PFSK-1 (cell line): ENCODE data around the gene NLRP7.

Source experiments
- POLR2AphosphoS5 ChIP-seq: IDR thresholded peaks from 2 replicates; pipeline ENCODE4 v1.6.1; 2012; ENCODE audit warnings: low read depth, mild to moderate bottlenecking, control low read depth, low read length, moderate library complexity
- TAF1 ChIP-seq: IDR thresholded peaks from 2 replicates; pipeline ENCODE4 v1.6.1; 2012; ENCODE audit warnings: low read length, control low read depth, borderline replicate concordance; ENCODE audit not compliant: insufficient read depth
- TF ChIP-seq, protein P1 (sequence below), 2 experiments: IDR thresholded peaks; 2 replicates each; pipeline versions ENCODE4 v1.6.1 to v1.8.0; 2011 to 2012; ENCODE audit warnings: low read depth in 2 of 2, low read length in 2 of 2, control low read depth in 1 of 2, inconsistent platforms in 1 of 2, mild to moderate bottlenecking in 1 of 2, moderate library complexity in 1 of 2; ENCODE audit not compliant: insufficient read depth in 1 of 2

DNA sequence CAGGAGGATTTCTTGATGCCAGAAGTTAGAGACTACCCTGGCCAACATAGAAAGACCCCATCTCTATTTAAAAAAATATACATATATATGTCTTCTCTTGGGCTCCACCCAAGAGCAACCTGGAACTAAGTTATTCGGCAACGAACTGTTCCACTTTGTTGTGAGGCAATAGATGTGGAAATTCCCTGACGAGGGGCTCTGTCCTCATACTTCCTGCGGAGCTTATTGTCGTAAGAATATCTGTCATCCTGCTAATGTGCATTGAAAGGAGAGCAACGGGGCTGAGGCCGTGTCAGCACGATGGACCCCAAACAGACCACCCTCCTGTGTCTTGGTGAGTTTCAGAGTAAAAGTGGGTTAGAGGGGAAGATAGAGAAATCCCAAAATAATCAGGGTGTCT is 73.3 kb downstream of the NLRP7 start, which contains the start of gene FCAR:
- TF ChIP-seq POLR2AphosphoS5 (no peak), TAF1 (no peak)
- TF ChIP-seq, protein P1, sequence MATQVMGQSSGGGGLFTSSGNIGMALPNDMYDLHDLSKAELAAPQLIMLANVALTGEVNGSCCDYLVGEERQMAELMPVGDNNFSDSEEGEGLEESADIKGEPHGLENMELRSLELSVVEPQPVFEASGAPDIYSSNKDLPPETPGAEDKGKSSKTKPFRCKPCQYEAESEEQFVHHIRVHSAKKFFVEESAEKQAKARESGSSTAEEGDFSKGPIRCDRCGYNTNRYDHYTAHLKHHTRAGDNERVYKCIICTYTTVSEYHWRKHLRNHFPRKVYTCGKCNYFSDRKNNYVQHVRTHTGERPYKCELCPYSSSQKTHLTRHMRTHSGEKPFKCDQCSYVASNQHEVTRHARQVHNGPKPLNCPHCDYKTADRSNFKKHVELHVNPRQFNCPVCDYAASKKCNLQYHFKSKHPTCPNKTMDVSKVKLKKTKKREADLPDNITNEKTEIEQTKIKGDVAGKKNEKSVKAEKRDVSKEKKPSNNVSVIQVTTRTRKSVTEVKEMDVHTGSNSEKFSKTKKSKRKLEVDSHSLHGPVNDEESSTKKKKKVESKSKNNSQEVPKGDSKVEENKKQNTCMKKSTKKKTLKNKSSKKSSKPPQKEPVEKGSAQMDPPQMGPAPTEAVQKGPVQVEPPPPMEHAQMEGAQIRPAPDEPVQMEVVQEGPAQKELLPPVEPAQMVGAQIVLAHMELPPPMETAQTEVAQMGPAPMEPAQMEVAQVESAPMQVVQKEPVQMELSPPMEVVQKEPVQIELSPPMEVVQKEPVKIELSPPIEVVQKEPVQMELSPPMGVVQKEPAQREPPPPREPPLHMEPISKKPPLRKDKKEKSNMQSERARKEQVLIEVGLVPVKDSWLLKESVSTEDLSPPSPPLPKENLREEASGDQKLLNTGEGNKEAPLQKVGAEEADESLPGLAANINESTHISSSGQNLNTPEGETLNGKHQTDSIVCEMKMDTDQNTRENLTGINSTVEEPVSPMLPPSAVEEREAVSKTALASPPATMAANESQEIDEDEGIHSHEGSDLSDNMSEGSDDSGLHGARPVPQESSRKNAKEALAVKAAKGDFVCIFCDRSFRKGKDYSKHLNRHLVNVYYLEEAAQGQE (IDR thresholded peaks at IDR 0.05; ENCODE audit: insufficient read depth in 1 of 2, low read depth in 2 of 2, low read length in 2 of 2) = no peak
